Measurements from ENCODE around the gene DENND2D.
A peak's percentile ranks its signal among the peaks of the same experiment; 100 is the strongest.

DENND2D gene

DNA sequence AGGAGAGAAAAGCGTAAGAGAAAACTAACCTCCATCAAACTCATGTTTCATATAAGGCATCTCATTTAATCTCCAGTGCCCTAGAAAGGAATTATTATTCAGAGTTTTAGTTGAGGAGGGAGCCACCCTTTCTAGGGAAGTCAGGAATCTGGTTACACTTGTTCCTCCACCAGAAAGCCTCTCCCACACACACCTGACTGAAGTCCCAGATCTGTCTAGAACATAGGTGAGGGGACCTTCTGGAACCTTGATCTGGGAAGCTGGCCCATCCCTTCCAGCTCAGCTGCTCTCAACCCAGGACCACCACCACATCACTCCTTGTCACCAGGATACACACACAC lies 1.9 kb upstream of the DENND2D start (continued):
- TF ChIP-seq, protein P1, sequence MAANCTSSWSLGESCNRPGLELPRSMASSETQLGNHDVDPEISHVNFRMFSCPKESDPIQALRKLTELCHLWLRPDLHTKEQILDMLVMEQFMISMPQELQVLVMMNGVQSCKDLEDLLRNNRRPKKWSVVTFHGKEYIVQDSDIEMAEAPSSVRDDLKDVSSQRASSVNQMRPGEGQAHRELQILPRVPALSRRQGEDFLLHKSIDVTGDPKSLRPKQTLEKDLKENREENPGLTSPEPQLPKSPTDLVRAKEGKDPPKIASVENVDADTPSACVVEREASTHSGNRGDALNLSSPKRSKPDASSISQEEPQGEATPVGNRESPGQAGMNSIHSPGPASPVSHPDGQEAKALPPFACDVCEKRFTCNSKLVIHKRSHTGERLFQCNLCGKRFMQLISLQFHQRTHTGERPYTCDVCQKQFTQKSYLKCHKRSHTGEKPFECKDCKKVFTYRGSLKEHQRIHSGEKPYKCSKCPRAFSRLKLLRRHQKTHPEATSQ (tag by site-specific recombination; IDR thresholded peaks at IDR 0.05): no peak
- TF ChIP-seq RBAK (tag by site-specific recombination; IDR thresholded peaks at IDR 0.05): no peak
- no peak for TF ChIP-seq ZNF391 (tag by site-specific recombination; IDR thresholded peaks at IDR 0.05; ENCODE audit: borderline replicate concordance, low read depth)
- TF ChIP-seq, protein P2, sequence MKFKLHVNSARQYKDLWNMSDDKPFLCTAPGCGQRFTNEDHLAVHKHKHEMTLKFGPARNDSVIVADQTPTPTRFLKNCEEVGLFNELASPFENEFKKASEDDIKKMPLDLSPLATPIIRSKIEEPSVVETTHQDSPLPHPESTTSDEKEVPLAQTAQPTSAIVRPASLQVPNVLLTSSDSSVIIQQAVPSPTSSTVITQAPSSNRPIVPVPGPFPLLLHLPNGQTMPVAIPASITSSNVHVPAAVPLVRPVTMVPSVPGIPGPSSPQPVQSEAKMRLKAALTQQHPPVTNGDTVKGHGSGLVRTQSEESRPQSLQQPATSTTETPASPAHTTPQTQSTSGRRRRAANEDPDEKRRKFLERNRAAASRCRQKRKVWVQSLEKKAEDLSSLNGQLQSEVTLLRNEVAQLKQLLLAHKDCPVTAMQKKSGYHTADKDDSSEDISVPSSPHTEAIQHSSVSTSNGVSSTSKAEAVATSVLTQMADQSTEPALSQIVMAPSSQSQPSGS (tag by site-specific recombination; IDR thresholded peaks at IDR 0.05; ENCODE audit: low read depth): no peak
- TF ChIP-seq ZNF10 (tag by site-specific recombination; IDR thresholded peaks at IDR 0.05): no peak
- no peak for TF ChIP-seq ZNF837 (tag by site-specific recombination; IDR thresholded peaks at IDR 0.05)
- no peak for TF ChIP-seq ZNF121 (tag by site-specific recombination; IDR thresholded peaks at IDR 0.05)
- TF ChIP-seq ZNF623 (tag by site-specific recombination; IDR thresholded peaks at IDR 0.05): no peak

DNA sequence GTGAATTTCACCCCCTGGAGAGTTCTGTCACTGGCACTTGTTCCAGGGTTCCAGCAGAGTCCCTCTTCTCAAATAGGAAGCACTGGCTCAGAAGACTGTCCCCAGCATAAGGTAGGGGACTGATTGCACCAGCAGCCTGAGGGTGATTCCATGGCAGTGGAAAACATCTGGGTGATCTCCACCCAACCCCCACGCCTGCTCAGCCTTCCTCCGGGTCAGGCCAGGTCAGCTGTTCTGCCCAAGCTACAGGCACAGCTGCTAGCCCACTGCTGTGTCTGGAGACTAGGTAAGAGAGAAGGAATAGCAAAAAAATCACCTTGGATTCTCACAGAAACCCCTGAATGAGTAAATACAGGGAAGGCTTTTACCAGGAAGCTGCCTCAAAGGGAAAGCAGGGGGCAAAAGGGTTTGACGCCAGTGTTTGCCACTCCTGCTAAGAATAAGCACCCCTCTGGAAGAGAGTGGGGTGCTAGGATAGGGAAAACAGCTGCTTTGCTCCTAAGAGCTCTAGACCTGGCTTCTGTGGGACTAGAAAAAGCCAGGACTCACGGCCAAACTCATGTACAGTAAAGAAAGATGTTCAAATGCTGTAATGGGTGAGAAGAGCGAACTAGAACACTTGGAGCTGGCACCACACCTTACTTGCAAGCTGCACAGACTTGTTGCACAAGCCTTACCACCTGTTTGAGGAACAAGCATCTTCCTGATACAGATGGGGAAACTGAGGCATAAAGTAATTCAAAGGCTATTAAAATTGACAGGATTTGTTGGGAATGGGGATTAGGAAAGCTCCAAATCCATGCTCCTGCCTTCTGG lies 1.0 kb upstream of the DENND2D start:
- TF ChIP-seq SP7 (tag by site-specific recombination; IDR thresholded peaks at IDR 0.05) (no peak), GLIS2 (tag by site-specific recombination; IDR thresholded peaks at IDR 0.05) (no peak), HOXD13 (CRISPR knock-in tag; IDR thresholded peaks at IDR 0.05; ENCODE audit: borderline replicate concordance) (no peak), SCRT2 (tag by site-specific recombination; IDR thresholded peaks at IDR 0.05) (peak; percentile 83), SCRT1 (tag by site-specific recombination; IDR thresholded peaks at IDR 0.05; ENCODE audit: borderline replicate concordance) (peak; percentile 84)
- TF ChIP-seq, protein P3, sequence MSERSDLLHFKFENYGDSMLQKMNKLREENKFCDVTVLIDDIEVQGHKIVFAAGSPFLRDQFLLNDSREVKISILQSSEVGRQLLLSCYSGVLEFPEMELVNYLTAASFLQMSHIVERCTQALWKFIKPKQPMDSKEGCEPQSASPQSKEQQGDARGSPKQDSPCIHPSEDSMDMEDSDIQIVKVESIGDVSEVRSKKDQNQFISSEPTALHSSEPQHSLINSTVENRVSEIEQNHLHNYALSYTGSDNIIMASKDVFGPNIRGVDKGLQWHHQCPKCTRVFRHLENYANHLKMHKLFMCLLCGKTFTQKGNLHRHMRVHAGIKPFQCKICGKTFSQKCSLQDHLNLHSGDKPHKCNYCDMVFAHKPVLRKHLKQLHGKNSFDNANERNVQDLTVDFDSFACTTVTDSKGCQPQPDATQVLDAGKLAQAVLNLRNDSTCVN (tag by site-specific recombination; optimal IDR thresholded peaks at IDR 0.05): no peak
- CTCF ChIA-PET: interaction anchor here (0.6 kb wide), 1 partner anchor 20 kb away, joined by 3 read pairs; no protein-coding TSS in a partner anchor
- H3K9me3 ChIP-seq (ENCODE audit: control insufficient read depth, insufficient read depth, low read depth, low read length): no peaks in the 10 kb centered on the region
- H3K36me3 ChIP-seq (ENCODE audit: control insufficient read depth in 2 of 2, insufficient read depth in 1 of 2, low read length in 2 of 2): no peaks in the 10 kb centered on the region
- H3K4me1 ChIP-seq (ENCODE audit: control insufficient read depth, insufficient read depth, low read length): no peaks in the 10 kb centered on the region
- no peak overlapping the region for H3K4me3 ChIP-seq (ENCODE audit: low read depth, low read length)
- no peak overlapping the region for H3K27ac ChIP-seq (ENCODE audit: extremely low read depth, low read depth, low read length)
- POLR2A ChIA-PET: no interaction called here

DNA sequence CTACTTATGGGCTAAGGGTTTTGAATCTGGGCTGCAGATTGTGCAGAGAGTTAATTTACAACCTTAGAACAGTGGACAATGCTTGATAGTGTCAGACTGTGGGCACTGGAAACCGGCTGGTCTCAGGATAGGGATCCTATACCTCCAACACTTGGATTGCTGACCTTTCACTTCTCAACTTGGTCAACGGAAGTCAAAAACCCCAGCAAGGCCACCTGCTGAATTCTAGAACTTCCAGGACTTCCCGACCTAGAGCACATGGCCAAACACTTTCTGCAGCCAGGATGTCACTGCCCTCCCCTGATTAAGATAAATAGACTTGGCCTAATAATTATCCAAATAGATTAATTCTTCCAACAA lies 336 bp upstream of the DENND2D start:
- Histone ChIP-seq H3K4me3 (ENCODE audit: low read depth, low read length) (no peak overlapping the region), H3K36me3 (ENCODE audit: control insufficient read depth in 2 of 2, insufficient read depth in 1 of 2, low read length in 2 of 2) (no peaks in the 10 kb centered on the region), H3K4me1 (ENCODE audit: control insufficient read depth, insufficient read depth, low read length) (no peaks in the 10 kb centered on the region), H3K9me3 (ENCODE audit: control insufficient read depth, insufficient read depth, low read depth, low read length) (no peaks in the 10 kb centered on the region), H3K27ac (ENCODE audit: extremely low read depth, low read depth, low read length) (no peak overlapping the region)
- POLR2A ChIA-PET: no interaction called here
- CTCF ChIA-PET: interaction anchor here (0.6 kb wide), 1 partner anchor 21 kb away, joined by 3 read pairs; no protein-coding TSS in a partner anchor
- no peak for TF ChIP-seq ZNF596 (tag by site-specific recombination; IDR thresholded peaks at IDR 0.05)
- TF ChIP-seq ZFP3 (tag by site-specific recombination; IDR thresholded peaks at IDR 0.05; ENCODE audit: low read depth): no peak
- TF ChIP-seq ZNF121 (tag by site-specific recombination; IDR thresholded peaks at IDR 0.05): no peak
- no peak for TF ChIP-seq ZNF16 (tag by site-specific recombination; IDR thresholded peaks at IDR 0.05; ENCODE audit: low read depth)
- no peak for TF ChIP-seq YY1 (tag by site-specific recombination; IDR thresholded peaks at IDR 0.05)
